HG02588 (cell line): ENCODE results near the gene BIRC6.
"Not testable (repeated sequence)": the region's sequence is repeated elsewhere in the genome, so short reads cannot be mapped to it uniquely, and the experiment has no call there.

ENCODE experiments used
- ATAC-seq: cut with Tn5 transposase; IDR thresholded peaks from one replicate; pipeline ENCODE4 v1.9.1; 2021; ENCODE audit warnings: mild to moderate bottlenecking, moderate library complexity; ENCODE audit not compliant: unreplicated experiment

Gene BIRC6

DNA sequence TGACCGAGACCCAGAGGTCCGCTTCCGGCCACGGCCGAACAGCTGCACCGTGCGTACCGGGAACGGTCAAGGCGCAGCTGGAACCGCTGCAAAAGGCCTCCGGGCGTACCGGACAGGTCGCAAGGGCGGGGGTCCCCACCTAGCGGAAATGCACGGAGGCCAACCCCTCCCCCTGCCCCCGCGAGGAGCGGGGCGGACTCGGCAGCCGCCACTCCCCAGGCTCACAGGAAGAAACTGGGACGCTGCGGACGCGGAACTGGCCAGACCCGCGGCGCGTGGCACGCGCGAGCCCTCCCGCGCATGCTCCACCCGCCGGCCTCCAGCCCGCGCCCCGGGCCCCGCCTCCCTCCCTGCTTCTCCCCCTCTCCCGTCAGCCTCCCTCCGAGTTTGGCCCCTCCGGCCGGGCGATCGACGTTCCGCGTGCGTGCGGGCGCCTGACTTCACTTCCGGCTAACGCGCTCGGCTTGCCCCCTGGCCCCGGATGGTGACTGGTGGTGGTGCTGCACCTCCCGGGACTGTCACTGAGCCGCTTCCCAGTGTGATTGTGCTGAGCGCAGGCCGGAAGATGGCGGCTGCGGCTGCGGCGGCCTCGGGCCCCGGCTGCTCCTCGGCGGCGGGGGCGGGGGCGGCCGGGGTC lies at the start of gene BIRC6:
TSS of gene BIRC6 (plus strand) at position 343 of the 637 bp plus-strand sequence. CDS start at position 482, 139 bp downstream.
- peak; percentile 85 for ATAC-seq

GRCh38 chr2:32310577-32310976 lies 46.2 kb upstream of the BIRC6 start:
- no peak for ATAC-seq

GRCh38 chr2:32314886-32315285 lies 41.9 kb upstream of the BIRC6 start:
- no peak for ATAC-seq

DNA sequence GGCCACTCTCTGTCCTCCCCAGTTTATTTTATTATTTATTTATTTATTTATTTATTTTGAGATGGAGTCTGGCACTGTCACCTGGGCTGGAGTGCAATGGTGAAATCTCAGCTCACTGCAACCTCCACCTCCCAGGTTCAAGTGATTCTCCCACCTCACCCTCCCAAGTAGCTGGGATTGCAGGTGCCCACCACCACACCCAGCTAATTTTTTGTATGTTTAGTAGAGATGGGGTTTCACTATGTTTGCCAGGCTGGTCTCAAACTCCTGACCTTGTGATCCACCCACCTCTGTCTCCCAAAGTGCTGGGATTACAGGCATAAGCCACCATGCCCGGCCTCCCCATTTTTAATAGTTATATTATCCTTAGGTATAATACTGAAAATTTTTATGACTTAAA lies 28.1 kb upstream of the BIRC6 start:
- not testable (repeated sequence) for ATAC-seq

DNA sequence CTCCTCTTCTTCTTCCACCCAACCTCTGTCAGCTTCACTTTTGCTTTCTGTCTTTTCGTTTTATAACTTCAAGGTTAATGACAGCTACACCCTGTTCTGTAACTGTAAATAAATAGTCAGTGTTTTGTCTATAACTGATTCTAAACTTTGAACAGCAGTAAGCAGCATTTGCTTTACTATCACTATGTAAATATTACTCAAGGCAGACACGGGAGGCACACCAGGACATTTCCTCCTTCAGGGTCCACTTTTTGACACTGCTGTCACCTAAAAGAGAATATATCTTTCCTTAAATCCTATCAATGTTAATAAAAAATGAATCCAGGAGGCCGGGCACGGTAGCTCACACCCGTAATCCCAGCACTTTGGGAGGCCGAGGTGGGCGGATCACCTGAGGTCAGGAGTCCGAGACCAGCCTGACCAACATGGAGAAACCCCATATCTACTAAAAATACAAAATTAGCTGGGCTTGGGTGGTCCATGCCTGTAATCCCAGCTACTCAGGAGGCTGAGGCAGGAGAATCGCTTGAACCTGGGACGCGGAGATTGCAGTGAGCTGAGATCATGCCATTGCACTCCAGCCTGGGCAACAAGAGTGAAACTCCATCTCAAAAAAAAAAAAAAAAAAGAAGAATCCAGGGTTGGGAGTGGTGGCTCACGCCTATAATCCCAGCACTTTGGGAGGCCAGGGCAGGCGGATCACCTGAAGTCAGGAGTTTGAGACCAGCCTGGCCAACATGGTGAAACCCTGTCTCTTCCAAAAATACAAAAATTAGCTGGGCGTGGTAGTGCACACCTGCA lies 27.4 kb upstream of the BIRC6 start:
- ATAC-seq: not testable (repeated sequence)

DNA sequence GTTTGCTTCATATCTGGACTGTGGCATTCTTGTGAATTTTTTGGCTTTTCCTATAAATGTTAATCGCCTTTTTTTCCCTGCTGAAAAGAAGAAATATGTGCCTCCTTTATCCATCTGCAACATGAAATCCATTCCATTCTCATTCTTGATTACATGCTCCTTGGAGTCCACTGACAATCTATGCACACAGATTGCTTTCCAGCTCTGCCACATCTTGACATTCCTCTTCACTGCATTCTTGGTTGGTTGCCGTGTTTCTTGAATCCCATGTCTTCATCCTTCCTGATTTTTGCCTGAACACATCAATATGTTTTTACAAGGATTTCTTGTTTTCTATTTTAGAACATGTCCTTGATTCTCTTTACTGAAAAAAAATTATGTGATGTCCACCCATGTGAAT lies 26.7 kb upstream of the BIRC6 start:
- no peak for ATAC-seq

DNA sequence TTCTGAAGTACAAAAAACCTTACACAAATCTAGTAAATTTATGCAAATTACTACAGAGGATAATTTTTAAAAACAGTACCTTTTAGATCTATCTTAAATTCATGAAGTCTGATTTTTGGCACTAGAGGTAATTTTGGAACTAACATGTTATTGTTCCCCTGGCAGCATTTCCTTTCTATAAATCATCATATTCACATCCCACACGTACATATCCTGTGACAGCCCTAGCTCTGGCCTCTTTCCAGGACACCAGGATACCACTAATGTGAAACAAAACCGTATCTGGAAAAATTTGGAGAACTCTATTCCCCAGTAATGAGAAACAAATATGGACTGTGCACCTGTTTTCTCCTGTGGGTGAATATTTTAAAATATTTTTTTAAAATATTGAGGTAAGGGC lies 14.0 kb upstream of the BIRC6 start:
- ATAC-seq: no peak

- ATAC-seq: not testable (repeated sequence)
Measured at GRCh38 chr2:32350797-32351196, 6.0 kb upstream of the BIRC6 start.

GRCh38 chr2:32355976-32356680 lies 695 bp upstream of the BIRC6 start:
- no peak for ATAC-seq

DNA sequence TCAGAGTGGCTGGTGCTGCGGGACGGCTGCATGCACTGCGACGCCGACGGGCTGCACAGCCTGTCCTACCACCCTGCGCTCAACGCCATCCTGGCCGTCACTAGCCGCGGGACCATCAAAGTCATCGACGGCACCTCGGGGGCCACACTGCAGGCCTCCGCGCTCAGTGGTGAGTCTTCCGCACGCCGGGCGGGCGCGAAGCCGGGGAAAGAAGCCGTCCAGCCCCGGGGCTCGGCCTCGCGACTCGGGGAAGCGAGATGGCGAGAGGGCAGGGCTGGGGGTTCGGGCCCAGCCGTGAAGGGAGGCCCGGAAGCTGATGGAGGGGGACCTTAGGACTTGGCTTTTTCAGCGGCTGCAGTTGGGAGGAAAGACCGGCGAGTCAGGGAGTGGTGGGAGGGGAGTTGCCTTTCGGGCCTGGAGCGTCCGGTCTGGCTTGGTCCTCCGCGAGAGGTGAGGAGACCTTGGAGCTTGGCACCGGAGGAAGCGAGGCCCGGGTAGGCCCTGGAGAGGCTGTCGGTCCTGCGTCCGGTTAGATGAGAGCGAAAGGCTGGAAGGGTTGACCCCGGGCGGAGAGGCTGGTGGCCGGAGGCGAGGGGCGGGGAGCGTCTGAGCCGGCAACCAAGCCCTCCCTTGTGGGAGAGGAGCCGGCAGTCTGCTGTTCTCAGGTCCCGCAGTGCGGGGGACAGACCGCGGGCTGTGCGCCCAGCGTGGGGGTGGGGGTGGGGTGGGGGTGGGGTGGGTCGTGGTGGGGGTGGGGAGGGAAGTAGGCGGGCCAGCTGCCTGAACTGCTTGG lies 691 bp downstream of the BIRC6 start:
- ATAC-seq: peak; percentile 4

DNA sequence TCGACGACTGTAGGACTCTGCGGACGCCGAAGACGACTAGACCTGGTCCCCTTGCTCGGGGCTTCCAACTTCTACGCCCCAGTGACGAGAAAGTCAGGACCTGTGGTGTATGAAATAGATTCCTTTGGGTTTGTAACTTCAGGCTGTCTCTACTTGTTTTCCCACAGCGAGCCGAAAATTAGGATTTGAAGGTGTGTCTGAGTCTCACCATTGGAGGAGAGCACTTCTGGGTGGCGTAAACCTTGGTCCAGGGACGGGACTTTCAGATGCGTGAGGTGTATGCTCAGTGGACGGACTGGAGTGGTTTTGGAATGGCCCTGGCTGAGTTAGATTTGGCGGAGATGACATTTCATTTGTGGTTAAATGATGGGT lies 1.3 kb downstream of the BIRC6 start:
- ATAC-seq: no peak

GRCh38 chr2:32360416-32360815 lies 3.6 kb downstream of the BIRC6 start:
- ATAC-seq: no peak

GRCh38 chr2:32362997-32363396 lies 6.2 kb downstream of the BIRC6 start:
- ATAC-seq: not testable (repeated sequence)

- ATAC-seq: peak; percentile 52
Measured at GRCh38 chr2:32363597-32363996, 6.8 kb downstream of the BIRC6 start.

- ATAC-seq: not testable (repeated sequence)
Measured at GRCh38 chr2:32364290-32364689, 7.5 kb downstream of the BIRC6 start.

DNA sequence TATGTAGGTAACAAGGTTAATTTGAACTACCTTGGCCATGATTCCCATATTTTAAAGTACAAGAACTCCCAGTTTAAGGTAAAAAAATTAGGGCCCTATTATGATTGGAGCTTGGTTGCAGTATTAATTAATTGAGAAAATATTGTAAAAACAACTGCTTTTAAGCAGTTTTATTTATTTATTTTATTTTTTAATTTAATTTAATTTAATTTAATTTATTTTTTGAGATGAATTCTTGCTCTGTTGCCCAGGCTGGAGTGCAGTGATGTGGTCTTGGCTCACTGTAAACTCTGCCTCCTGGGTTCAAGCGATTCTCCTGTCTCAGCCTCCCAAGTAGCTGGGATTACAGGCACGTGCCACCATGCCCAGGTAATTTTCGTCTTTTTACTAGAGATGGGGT lies 8.9 kb downstream of the BIRC6 start:
- not testable (repeated sequence) for ATAC-seq

DNA sequence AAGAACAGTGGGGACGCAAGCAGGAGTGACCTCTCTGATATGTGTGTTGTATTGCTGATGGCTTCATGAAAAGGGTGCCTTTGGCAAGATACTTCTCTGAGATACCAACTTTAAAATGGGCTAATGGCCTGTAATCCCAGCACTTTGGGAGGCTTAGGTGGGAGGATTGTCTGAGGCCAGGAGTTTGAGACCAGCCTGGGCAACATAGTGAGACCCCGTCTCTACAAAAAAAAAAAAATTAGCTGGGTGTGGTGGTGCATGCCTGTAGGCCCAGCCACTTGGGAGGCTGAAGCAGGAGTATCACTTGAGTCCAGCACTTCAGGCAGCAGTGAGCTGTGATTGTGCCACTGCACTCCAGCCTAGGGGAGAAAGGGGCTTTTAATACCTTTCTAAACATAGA lies 9.8 kb downstream of the BIRC6 start:
- ATAC-seq: no peak

DNA sequence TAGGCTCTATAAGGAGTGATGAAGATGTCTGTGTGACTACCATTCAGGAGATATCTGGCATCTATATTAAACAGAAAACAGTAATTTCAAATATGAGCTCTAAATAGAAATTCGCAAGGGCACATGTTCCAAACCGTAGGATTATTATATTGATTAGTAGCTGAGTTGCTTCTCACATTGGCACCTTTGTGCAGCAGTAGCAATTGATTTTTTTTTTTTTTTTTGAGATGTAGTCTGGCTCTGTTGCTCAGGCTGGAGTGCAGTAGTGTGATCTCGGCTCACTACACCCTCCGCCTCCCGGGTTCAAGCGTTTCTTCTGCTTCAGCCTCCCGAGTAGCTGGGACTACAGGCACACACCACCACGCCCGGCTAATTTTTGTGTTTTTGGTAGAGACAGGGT lies 12.4 kb downstream of the BIRC6 start:
- no peak for ATAC-seq

DNA sequence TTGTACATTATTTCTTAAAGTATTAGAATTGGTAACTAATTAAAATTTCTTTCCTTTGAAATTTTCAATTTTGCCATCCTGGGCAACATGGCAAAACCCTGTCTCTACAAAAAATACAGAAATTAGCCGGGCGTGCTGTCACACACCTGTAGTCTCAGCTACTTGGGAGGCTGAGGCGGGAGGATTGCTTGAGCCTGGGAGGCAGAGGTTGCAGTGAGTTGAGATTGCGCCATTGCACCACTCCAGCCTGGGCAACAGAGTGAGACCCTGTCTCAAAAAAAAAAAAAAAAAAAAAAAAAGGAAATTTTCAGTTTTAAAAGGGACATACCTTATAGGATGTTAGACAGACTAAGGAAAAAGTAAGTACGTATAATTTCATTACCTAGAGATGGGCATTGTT lies 14.1 kb downstream of the BIRC6 start:
- not testable (repeated sequence) for ATAC-seq

GRCh38 chr2:32372519-32373182 lies 15.8 kb downstream of the BIRC6 start:
- ATAC-seq: no peak
